Epithelial cell of proximal tubule (primary cell): ENCODE measurements around the gene UNC13D. TPM values are rescaled to one million over a fixed set of nuclear protein-coding genes. Genes with fewer than 3 reads are reported as not detected.
A peak's percentile ranks its signal among the peaks of the same experiment; 100 is the strongest.

Experiments
- DNase-seq: peaks from one replicate; pipeline ENCODE4 v3.0.0-alpha.2; 2011; ENCODE audit warnings: low read depth
- H3K4me3 ChIP-seq: 2 replicates; pipeline ENCODE4 v1.5.1; 2011; ENCODE audit warnings: low read depth, mild to moderate bottlenecking, low read length
- CTCF ChIP-seq: conservative IDR thresholded peaks from 2 replicates; pipeline ENCODE4 v1.5.1; 2012; ENCODE audit warnings: low read depth, mild to moderate bottlenecking, low read length
- total RNA-seq: library from RNA; depleted of rRNA; stranded (reverse); fragments of >200 nt; gene quantifications from 2 replicates; pipeline ENCODE4 v1.2.3, GENCODE V29; 2015

The UNC13D gene
- total RNA-seq, 1 donor from 2014 or later: 9.2 TPM

GRCh38 chr17:75850928-75851692 lies 6.9 kb upstream of the UNC13D start:
- no peak for TF ChIP-seq CTCF
- DNase-seq: no peak

GRCh38 chr17:75849724-75850123 lies 5.5 kb upstream of the UNC13D start:
- no peak overlapping the region for H3K4me3 ChIP-seq
- no peak for TF ChIP-seq CTCF
- no peak for DNase-seq

More at GRCh38 chr17:75850928-75851692, 6.9 kb upstream of the UNC13D start:
- H3K4me3 ChIP-seq: no peak overlapping the region

GRCh38 chr17:75849279-75849646 lies 5.1 kb upstream of the UNC13D start:
- no peak overlapping the region for H3K4me3 ChIP-seq
- no peak for DNase-seq
- TF ChIP-seq CTCF: no peak

- no peak for DNase-seq
- H3K4me3 ChIP-seq: no peak overlapping the region
- peak; percentile 86 for TF ChIP-seq CTCF
These were observed 4.5 kb upstream of the UNC13D start for GRCh38 chr17:75848523-75849278.

- H3K4me3 ChIP-seq: no peak overlapping the region
- TF ChIP-seq CTCF: no peak
- no peak for DNase-seq
These were observed 3.7 kb upstream of the UNC13D start for GRCh38 chr17:75847614-75848522.

- H3K4me3 ChIP-seq: no peak overlapping the region
- DNase-seq: no peak
- TF ChIP-seq CTCF: no peak
These were observed 2.7 kb upstream of the UNC13D start for GRCh38 chr17:75846692-75847613.
